ENCODE data around the gene ARHGAP21. TPM values are rescaled to one million over a fixed set of nuclear protein-coding genes. Genes with fewer than 3 reads are reported as not detected.

Gene ARHGAP21
- total RNA-seq, 1 experiment from 2014 or later, result 45.8 TPM

GRCh38 chr10:24715246-24715769 lies 8.4 kb downstream of the ARHGAP21 start:
- no TSS peak for BruUV-seq (replicated peaks)
- Histone ChIP-seq H3K36me3 (ENCODE audit: control insufficient read depth, insufficient read depth, low read length) (no peaks in the 10 kb centered on the region), H3K4me1 (ENCODE audit: control insufficient read depth, insufficient read depth, low read length) (peaks cover 17% of the 10 kb centered on the region), H3K27ac (ENCODE audit: low read length) (no peak overlapping the region), H3K4me3 (ENCODE audit: low read depth in 2 of 2, low read length in 2 of 2) (no peak overlapping the region), H3K27me3 (ENCODE audit: control insufficient read depth, insufficient read depth, low read length) (no peaks in the 10 kb centered on the region), H3K9me3 (ENCODE audit: control insufficient read depth, insufficient read depth, low read depth, low read length) (no peaks in the 10 kb centered on the region)
- ATAC-seq (no peak), DNase-seq (ENCODE audit: low read depth, low spot score) (no peak)
- intact Hi-C loops (cut with micrococcal nuclease; ENCODE audit: unreplicated experiment) (no loop called here), in situ Hi-C loops (cut with HindIII; ENCODE audit: low pct_unique_long_range_greater_than_20kb, low sequenced_read_pairs) (no loop called here)
- ChIA-PET CTCF (no interaction called here), POLR2A (no interaction called here)
- TF ChIP-seq TCF7L2 (IDR thresholded peaks at IDR 0.05; ENCODE audit: low read depth, low read length) (no peak), REST (IDR thresholded peaks at IDR 0.05; ENCODE audit: insufficient read depth in 1 of 2, low read depth in 2 of 2, low read length in 1 of 2) (no peak), SIN3A (IDR thresholded peaks at IDR 0.05; ENCODE audit: borderline replicate concordance, insufficient read depth, low read depth, low read length) (no peak), POLR2AphosphoS5 (IDR thresholded peaks at IDR 0.05; ENCODE audit: low read depth, low read length) (no peak), CTCF (IDR thresholded peaks at IDR 0.05) (no peak)

GRCh38 chr10:24713086-24713485 lies 10.6 kb downstream of the ARHGAP21 start:
- Histone ChIP-seq H3K9me3 (ENCODE audit: control insufficient read depth, insufficient read depth, low read depth, low read length) (no peaks in the 10 kb centered on the region), H3K4me3 (ENCODE audit: low read depth in 2 of 2, low read length in 2 of 2) (no peak overlapping the region), H3K36me3 (ENCODE audit: control insufficient read depth, insufficient read depth, low read length) (no peaks in the 10 kb centered on the region), H3K27ac (ENCODE audit: low read length) (no peak overlapping the region), H3K4me1 (ENCODE audit: control insufficient read depth, insufficient read depth, low read length) (peaks cover 11% of the 10 kb centered on the region), H3K27me3 (ENCODE audit: control insufficient read depth, insufficient read depth, low read length) (no peaks in the 10 kb centered on the region)
- in situ Hi-C loops (cut with HindIII; ENCODE audit: low pct_unique_long_range_greater_than_20kb, low sequenced_read_pairs) (no loop called here), intact Hi-C loops (cut with micrococcal nuclease; ENCODE audit: unreplicated experiment) (no loop called here)
- ChIA-PET POLR2A (no interaction called here), CTCF (no interaction called here)
- DNase-seq (ENCODE audit: low read depth, low spot score), result no peak
- no TSS peak for BruUV-seq (replicated peaks)
- TF ChIP-seq SIN3A (IDR thresholded peaks at IDR 0.05; ENCODE audit: borderline replicate concordance, insufficient read depth, low read depth, low read length) (no peak), CTCF (IDR thresholded peaks at IDR 0.05) (no peak), POLR2AphosphoS5 (IDR thresholded peaks at IDR 0.05; ENCODE audit: low read depth, low read length) (no peak), TCF7L2 (IDR thresholded peaks at IDR 0.05; ENCODE audit: low read depth, low read length) (no peak), REST (IDR thresholded peaks at IDR 0.05; ENCODE audit: insufficient read depth in 1 of 2, low read depth in 2 of 2, low read length in 1 of 2) (no peak)
- ATAC-seq, result no peak
